OCI-LY1 (cell line): Measurements from ENCODE around the gene PFDN4.

ENCODE experiments used
- H2AFZ ChIP-seq: fragments of 200-600 bp; sonication (generic), shearing (Covaris generic); 2 replicates; pipeline ENCODE4 v1.6.0; 2014; ENCODE audit warnings: antibody characterized with exemption, mild to moderate bottlenecking, low read length
- H3F3A ChIP-seq: fragments of 200-600 bp; sonication (generic), shearing (Covaris generic); 2 replicates; pipeline ENCODE4 v1.6.0; 2014; ENCODE audit warnings: mild to moderate bottlenecking, antibody characterized with exemption, low read length, moderate library complexity; ENCODE audit not compliant: insufficient read depth
- H3K27ac ChIP-seq: fragments of 200-600 bp; sonication (generic); 2 replicates; pipeline ENCODE4 v1.5.1; 2014; ENCODE audit warnings: low read length, mixed run types, mild to moderate bottlenecking, low read depth; ENCODE audit not compliant: poor library complexity, severe bottlenecking
- H3K27me3 ChIP-seq: fragments of 200-600 bp; sonication (generic); 2 replicates; pipeline ENCODE4 v1.6.0; 2014; ENCODE audit warnings: antibody characterized with exemption, mild to moderate bottlenecking, low read length, moderate library complexity; ENCODE audit not compliant: insufficient read depth
- H3K36me3 ChIP-seq: fragments of 200-600 bp; sonication (generic); 2 replicates; pipeline ENCODE4 v1.6.1; 2014; ENCODE audit warnings: mild to moderate bottlenecking, antibody characterized with exemption, low read length, moderate library complexity, mixed read lengths; ENCODE audit not compliant: insufficient read depth
- H3K4me1 ChIP-seq: fragments of 200-600 bp; sonication (generic); 2 replicates; pipeline ENCODE4 v1.5.1; 2014; ENCODE audit warnings: mild to moderate bottlenecking, low read length, moderate library complexity; ENCODE audit not compliant: insufficient read depth, severe bottlenecking
- H3K4me2 ChIP-seq: fragments of 200-600 bp; sonication (generic), shearing (Covaris generic); 2 replicates; pipeline ENCODE4 v1.6.1; 2014; ENCODE audit warnings: low read length
- H3K4me3 ChIP-seq: fragments of 200-600 bp; sonication (generic); 2 replicates; pipeline ENCODE4 v1.5.1; 2014; ENCODE audit warnings: low read length, low read depth, mild to moderate bottlenecking, mixed read lengths; ENCODE audit not compliant: poor library complexity, severe bottlenecking
- H3K79me2 ChIP-seq: fragments of 200-600 bp; shearing (Covaris generic); 2 replicates; pipeline ENCODE4 v1.6.1; 2016; ENCODE audit warnings: mixed run types, low read length, mixed read lengths; ENCODE audit not compliant: insufficient read depth
- H3K9ac ChIP-seq: fragments of 200-600 bp; sonication (generic), shearing (Covaris generic); 2 replicates; pipeline ENCODE4 v1.6.1; 2014; ENCODE audit warnings: mild to moderate bottlenecking, low read length, mixed read lengths
- H3K9me2 ChIP-seq: fragments of 200-600 bp; sonication (generic), shearing (Covaris generic); 2 replicates; pipeline ENCODE4 v1.6.1; 2014; ENCODE audit warnings: low read depth, mild to moderate bottlenecking, low read length, mixed read lengths
- H3K9me3 ChIP-seq: fragments of 200-600 bp; shearing (Covaris generic); 2 replicates; pipeline ENCODE4 v1.6.1; 2014; ENCODE audit warnings: low read length, mixed read lengths
- H4K20me1 ChIP-seq: fragments of 200-600 bp; sonication (generic), shearing (Covaris generic); 2 replicates; pipeline ENCODE4 v1.6.0; 2016; ENCODE audit warnings: mild to moderate bottlenecking, low read length; ENCODE audit not compliant: insufficient read depth
- CTCF ChIP-seq: fragments of 200-600 bp; sonication (generic), shearing (Covaris generic); IDR thresholded peaks from 2 replicates; pipeline ENCODE4 v1.5.1; 2017; ENCODE audit warnings: mild to moderate bottlenecking, antibody characterized with exemption, low read length, moderate library complexity, mixed read lengths
- EZH2 ChIP-seq: fragments of 200-600 bp; sonication (generic), shearing (Covaris generic); IDR thresholded peaks from 2 replicates; pipeline ENCODE4 v1.8.0; 2017; ENCODE audit warnings: borderline replicate concordance, mixed run types, mild to moderate bottlenecking, antibody characterized with exemption, low read length, moderate library complexity, mixed read lengths

PFDN4 gene

GRCh38 chr20:54255157-54255556 is 47.3 kb downstream of the PFDN4 start:
- Histone ChIP-seq H2AFZ (no peak overlapping the region), H3K79me2 (no peaks in the 10 kb centered on the region), H3K27ac (no peak overlapping the region), H3K9me2 (no peaks in the 10 kb centered on the region), H3F3A (no peaks in the 10 kb centered on the region), H3K9ac (no peak overlapping the region), H3K9me3 (no peaks in the 10 kb centered on the region), H3K27me3 (no peaks in the 10 kb centered on the region; the same call in 1 of the 2 replicates), H3K4me3 (no peak overlapping the region), H4K20me1 (no peaks in the 10 kb centered on the region), H3K4me1 (no peaks in the 10 kb centered on the region), H3K36me3 (no peaks in the 10 kb centered on the region), H3K4me2 (no peak overlapping the region)
- TF ChIP-seq EZH2: no peak
- TF ChIP-seq CTCF: no peak

- Histone ChIP-seq H3K27me3 (no peaks in the 10 kb centered on the region; the same call in 1 of the 2 replicates), H3K9me2 (no peaks in the 10 kb centered on the region), H3K9me3 (no peaks in the 10 kb centered on the region), H3F3A (no peaks in the 10 kb centered on the region), H3K9ac (no peak overlapping the region), H3K27ac (no peak overlapping the region), H3K4me1 (no peaks in the 10 kb centered on the region), H4K20me1 (no peaks in the 10 kb centered on the region), H3K4me2 (no peak overlapping the region), H2AFZ (no peak overlapping the region), H3K4me3 (no peak overlapping the region), H3K79me2 (no peaks in the 10 kb centered on the region), H3K36me3 (no peaks in the 10 kb centered on the region)
- no peak for TF ChIP-seq EZH2
Measured at GRCh38 chr20:54256202-54256601, 48.3 kb downstream of the PFDN4 start.

GRCh38 chr20:54257071-54257816 is 49.4 kb downstream of the PFDN4 start:
- no peaks in the 10 kb centered on the region for H3F3A ChIP-seq
- H3K4me2 ChIP-seq: no peak overlapping the region
- H3K9ac ChIP-seq: no peak overlapping the region
- H3K27me3 ChIP-seq: no peaks in the 10 kb centered on the region; the same call in 1 of the 2 replicates
- no peak overlapping the region for H3K4me3 ChIP-seq
- no peaks in the 10 kb centered on the region for H3K79me2 ChIP-seq
- H3K9me3 ChIP-seq: no peaks in the 10 kb centered on the region
- no peaks in the 10 kb centered on the region for H4K20me1 ChIP-seq
- no peaks in the 10 kb centered on the region for H3K9me2 ChIP-seq
- no peak overlapping the region for H3K27ac ChIP-seq
- no peak for TF ChIP-seq EZH2
- TF ChIP-seq CTCF: no peak
- H3K36me3 ChIP-seq: no peaks in the 10 kb centered on the region
- H3K4me1 ChIP-seq: no peaks in the 10 kb centered on the region
- no peak overlapping the region for H2AFZ ChIP-seq

DNA sequence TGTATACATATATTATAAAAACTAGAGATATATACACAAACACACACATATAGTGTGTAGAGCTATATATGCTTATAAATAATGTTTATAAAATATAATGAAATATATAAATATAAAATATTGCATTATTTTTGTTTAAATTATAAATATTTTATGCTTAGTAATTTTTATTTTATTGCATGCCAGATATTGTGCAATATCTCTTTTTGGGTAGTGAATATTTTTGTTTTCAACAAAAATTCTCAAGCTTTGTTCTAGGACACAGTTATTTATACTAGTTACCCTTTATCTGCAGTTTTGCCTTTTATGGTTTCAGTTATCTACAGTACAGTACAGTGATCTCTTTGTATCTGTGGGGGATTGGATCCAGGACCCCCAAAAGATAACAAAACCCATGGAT is 52.2 kb downstream of the PFDN4 start:
- Histone ChIP-seq H3K4me3 (no peak overlapping the region), H3K36me3 (no peaks in the 10 kb centered on the region), H3K27ac (no peak overlapping the region), H3K9ac (no peak overlapping the region), H4K20me1 (no peaks in the 10 kb centered on the region), H3K9me3 (no peaks in the 10 kb centered on the region), H3F3A (no peaks in the 10 kb centered on the region), H3K4me1 (no peaks in the 10 kb centered on the region), H3K79me2 (no peaks in the 10 kb centered on the region), H3K9me2 (no peaks in the 10 kb centered on the region), H3K27me3 (no peaks in the 10 kb centered on the region), H2AFZ (no peak overlapping the region), H3K4me2 (no peak overlapping the region)
- no peak for TF ChIP-seq CTCF
- no peak for TF ChIP-seq EZH2
